GM19452 (cell line): Measurements from ENCODE around the gene PRODH.
"Not testable (repeated sequence)": the region's sequence is repeated elsewhere in the genome, so short reads cannot be mapped to it uniquely, and the experiment has no call there.

Experiments used
- ATAC-seq: cut with Tn5 transposase; IDR thresholded peaks from one replicate; pipeline ENCODE4 v1.9.1; 2021; ENCODE audit not compliant: unreplicated experiment

PRODH gene

GRCh38 chr22:18954990-18955571, 19.0 kb upstream of the PRODH start:
- ATAC-seq = no peak

GRCh38 chr22:18954303-18954989, 18.4 kb upstream of the PRODH start:
- not testable (repeated sequence) for ATAC-seq

- ATAC-seq = not testable (repeated sequence)
Observed at GRCh38 chr22:18953128-18953527, 17.0 kb upstream of the PRODH start.

GRCh38 chr22:18952022-18952421, 15.9 kb upstream of the PRODH start:
- ATAC-seq = no peak

- no peak for ATAC-seq
Observed at GRCh38 chr22:18950141-18950540, 14.0 kb upstream of the PRODH start.

- no peak for ATAC-seq
Observed at GRCh38 chr22:18947905-18948304, 11.8 kb upstream of the PRODH start.

- not testable (repeated sequence) for ATAC-seq
Observed at GRCh38 chr22:18947105-18947504, 11.0 kb upstream of the PRODH start.

- ATAC-seq = not testable (repeated sequence)
Observed at GRCh38 chr22:18938691-18939090, 2.6 kb upstream of the PRODH start.

GRCh38 chr22:18934688-18935087, 1.4 kb downstream of the PRODH start:
- not testable (repeated sequence) for ATAC-seq

GRCh38 chr22:18933914-18934313, 2.2 kb downstream of the PRODH start:
- no peak for ATAC-seq

- ATAC-seq = no peak
Observed at GRCh38 chr22:18931905-18932652, 4.0 kb downstream of the PRODH start.

- ATAC-seq = no peak
Observed at GRCh38 chr22:18929459-18929858, 6.6 kb downstream of the PRODH start.

GRCh38 chr22:18927573-18927972, 8.5 kb downstream of the PRODH start:
- no peak for ATAC-seq

GRCh38 chr22:18927020-18927419, 9.1 kb downstream of the PRODH start:
- ATAC-seq = no peak

GRCh38 chr22:18925368-18926064, 10.6 kb downstream of the PRODH start:
- ATAC-seq = no peak

GRCh38 chr22:18920257-18920902, 15.7 kb downstream of the PRODH start:
- not testable (repeated sequence) for ATAC-seq

- not testable (repeated sequence) for ATAC-seq
Observed at GRCh38 chr22:18917818-18918217, 18.3 kb downstream of the PRODH start.

GRCh38 chr22:18915550-18915949, 20.5 kb downstream of the PRODH start:
- not testable (repeated sequence) for ATAC-seq

GRCh38 chr22:18914558-18914957, 21.5 kb downstream of the PRODH start:
- not testable (repeated sequence) for ATAC-seq

- not testable (repeated sequence) for ATAC-seq
Observed at GRCh38 chr22:18912264-18912946, 23.7 kb downstream of the PRODH start.
